SK-N-SH (cell line): ENCODE results near the gene NTRK3. TPM values are rescaled to one million over a fixed set of nuclear protein-coding genes. Genes with fewer than 3 reads are reported as not detected.

Experiments used
- CTCF ChIA-PET: fragments of 300-600, 350-600 bp; formaldehyde crosslinking; extraction: SDS; loops from one replicate; lab custom pipeline; 2021; lab: Yijun Ruan, JAX
- POLR2A ChIA-PET: fragments of 350-600 bp; sonication (Branson Sonifier 250); formaldehyde crosslinking; extraction: SDS; loops from one replicate; lab custom pipeline; 2020; ENCODE audit warnings: antibody characterized with exemption, inconsistent platforms; lab: Yijun Ruan, JAX
- DNase-seq: peaks from one replicate; pipeline ENCODE4 v3.0.0; 2012
- H2AFZ ChIP-seq: fragments of 200-600 bp; sonication (generic); 2 replicates; pipeline ENCODE4 v1.8.1; 2016; ENCODE audit warnings: antibody characterized with exemption, mild to moderate bottlenecking, low read depth
- H3F3A ChIP-seq: fragments of 200-600 bp; sonication (generic); replicated peaks from 2 replicates; pipeline ENCODE3; 2016; ENCODE audit warnings: antibody characterized with exemption, mild to moderate bottlenecking; ENCODE audit not compliant: insufficient read depth
- H3K27ac ChIP-seq, 2 experiments: fragments of 200-500 bp in 1 of 2; fragments of 200-600 bp in 1 of 2; sonication (Bioruptor generic) in 1 of 2; sonication (generic), shearing (Covaris generic) in 1 of 2; 2 replicates each; pipeline versions ENCODE4 v1.5.1 to v1.6.1; 2014 to 2016; ENCODE audit warnings: low read depth in 2 of 2, inconsistent platforms in 1 of 2, low read length in 1 of 2, mild to moderate bottlenecking in 1 of 2, mixed read lengths in 1 of 2
- H3K27me3 ChIP-seq: fragments of 200-600 bp; sonication (generic), shearing (Covaris generic); 2 replicates; pipeline ENCODE4 v1.6.1; 2016; ENCODE audit warnings: mixed run types; ENCODE audit not compliant: insufficient read depth
- H3K36me3 ChIP-seq, 2 experiments: fragments of 200-500 bp in 1 of 2; fragments of 200-600 bp in 1 of 2; sonication (Bioruptor generic) in 1 of 2; sonication (generic) in 1 of 2; replicated peaks in 1 of 2; 2 replicates each; pipeline versions ENCODE3 to v1.5.1; 2014 to 2016; ENCODE audit warnings: low read length in 1 of 2, mild to moderate bottlenecking in 1 of 2; ENCODE audit not compliant: insufficient read depth in 2 of 2, control insufficient read depth in 1 of 2
- H3K4me1 ChIP-seq, 2 experiments: fragments of 200-500 bp in 1 of 2; fragments of 200-600 bp in 1 of 2; sonication (Bioruptor generic) in 1 of 2; sonication (generic), shearing (Covaris generic) in 1 of 2; 2 replicates each; pipeline versions ENCODE4 v1.5.1 to v1.6.1; 2014 to 2016; ENCODE audit warnings: low read depth in 1 of 2, low read length in 1 of 2, mixed run types in 1 of 2; ENCODE audit not compliant: insufficient read depth in 2 of 2, control insufficient read depth in 1 of 2
- H3K4me2 ChIP-seq: fragments of 200-600 bp; sonication (generic), shearing (Covaris generic); 2 replicates; pipeline ENCODE4 v1.6.1; 2017; ENCODE audit warnings: mixed run types
- H3K4me3 ChIP-seq, 2 experiments: fragments of 200-500 bp in 1 of 2; fragments of 200-600 bp in 1 of 2; sonication (Bioruptor generic) in 1 of 2; sonication (generic), shearing (Covaris generic) in 1 of 2; 2 replicates each; pipeline versions ENCODE4 v1.5.1 to v1.8.1; 2014 to 2016; ENCODE audit warnings: low read depth in 2 of 2, inconsistent platforms in 1 of 2, low read length in 1 of 2, mild to moderate bottlenecking in 1 of 2, mixed read lengths in 1 of 2, moderate library complexity in 1 of 2
- H3K79me2 ChIP-seq: fragments of 200-600 bp; sonication (generic); 2 replicates; pipeline ENCODE4 v1.8.1; 2017; ENCODE audit warnings: mild to moderate bottlenecking; ENCODE audit not compliant: insufficient read depth
- H3K9ac ChIP-seq: fragments of 200-600 bp; sonication (generic); 2 replicates; pipeline ENCODE4 v1.6.1; 2017; ENCODE audit warnings: mixed run types
- H3K9me2 ChIP-seq: fragments of 200-600 bp; sonication (generic); 2 replicates; pipeline ENCODE4 v1.6.1; 2017; ENCODE audit warnings: mixed run types
- H3K9me3 ChIP-seq: fragments of 200-600 bp; sonication (generic); 2 replicates; pipeline ENCODE4 v1.6.1; 2017; ENCODE audit warnings: mixed run types, mild to moderate bottlenecking, moderate library complexity
- H4K20me1 ChIP-seq: fragments of 200-600 bp; sonication (generic); 2 replicates; pipeline ENCODE4 v1.6.1; 2017; ENCODE audit warnings: mild to moderate bottlenecking, mixed run types; ENCODE audit not compliant: insufficient read depth
- FOXJ3 ChIP-seq: sonication (generic); formaldehyde crosslinking; IDR thresholded peaks from 2 replicates; pipeline ENCODE4 v1.5.1; 2020; ENCODE audit warnings: mild to moderate bottlenecking, missing genetic modification reagents
- FOXM1 ChIP-seq: IDR thresholded peaks from 2 replicates; pipeline ENCODE4 v1.4.0; 2012; ENCODE audit warnings: low read depth, mild to moderate bottlenecking
- GABPA ChIP-seq: IDR thresholded peaks from 2 replicates; pipeline ENCODE4 v1.4.0; 2012; ENCODE audit warnings: low read depth, mild to moderate bottlenecking
- GATA2 ChIP-seq: sonication (generic); formaldehyde crosslinking; IDR thresholded peaks from 2 replicates; pipeline ENCODE4 v1.5.0; 2020; ENCODE audit warnings: mild to moderate bottlenecking, missing genetic modification reagents
- JUND ChIP-seq: IDR thresholded peaks from 2 replicates; pipeline ENCODE4 v1.4.0; 2012
- MEF2A ChIP-seq: IDR thresholded peaks from 2 replicates; pipeline ENCODE4 v1.4.0; 2012; ENCODE audit warnings: low read depth, borderline replicate concordance
- MXI1 ChIP-seq: IDR thresholded peaks from 2 replicates; pipeline ENCODE4 v1.6.1; 2012; ENCODE audit warnings: mild to moderate bottlenecking, low read depth, low read length, improper control_type of control experiment
- NRF1 ChIP-seq: IDR thresholded peaks from 2 replicates; pipeline ENCODE4 v1.6.1; 2012; ENCODE audit warnings: low read depth, mild to moderate bottlenecking, low read length
- RAD21 ChIP-seq: IDR thresholded peaks from 2 replicates; pipeline ENCODE4 v1.6.1; 2012; ENCODE audit warnings: mild to moderate bottlenecking, low read length
- RFX5 ChIP-seq: IDR thresholded peaks from 2 replicates; pipeline ENCODE4 v1.6.1; 2012; ENCODE audit warnings: mild to moderate bottlenecking, improper control_type of control experiment, low read length
- RXRA ChIP-seq: IDR thresholded peaks from 2 replicates; pipeline ENCODE4 v1.4.0; 2012; ENCODE audit warnings: low read depth, mild to moderate bottlenecking, borderline replicate concordance
- TEAD4 ChIP-seq: IDR thresholded peaks from 2 replicates; pipeline ENCODE4 v1.4.0; 2012; ENCODE audit warnings: mild to moderate bottlenecking, borderline replicate concordance; ENCODE audit not compliant: insufficient read depth
- YY1 ChIP-seq: IDR thresholded peaks from 2 replicates; pipeline ENCODE4 v1.4.0; 2012; ENCODE audit warnings: low read depth, mild to moderate bottlenecking
- ZBTB33 ChIP-seq: IDR thresholded peaks from 2 replicates; pipeline ENCODE4 v1.4.0; 2012; ENCODE audit warnings: low read depth, borderline replicate concordance
- WGBS: methylation state at CpG from one replicate; pipeline ENCODE4 v1.1.6; 2017; ENCODE audit warnings: low lambda C conversion rate; 5-methylcytosine and 5-hydroxymethylcytosine counted together
- polyA plus RNA-seq, 3 experiments: library from polyadenylated mRNA; depleted of rRNA; stranded (reverse); fragments of >200 nt; gene quantifications; 2 replicates each; pipeline ENCODE4 v1.2.3, GENCODE V29; 2012
- TF ChIP-seq, protein P1 (sequence below): fragments of 150-350 bp; IDR thresholded peaks from 2 replicates; pipeline ENCODE4 v1.6.1; 2016; ENCODE audit warnings: mild to moderate bottlenecking, low read depth, low read length
- TF ChIP-seq, protein P2 (sequence below): fragments of 150-350 bp; IDR thresholded peaks from 2 replicates; pipeline ENCODE4 v1.6.1; 2017; ENCODE audit warnings: antibody characterized with exemption, low read length, low read depth, borderline replicate concordance

Gene NTRK3
- polyA plus RNA-seq, 1 of the 3 experiments (the other 2 are of a cell fraction): 2.6 TPM

DNA sequence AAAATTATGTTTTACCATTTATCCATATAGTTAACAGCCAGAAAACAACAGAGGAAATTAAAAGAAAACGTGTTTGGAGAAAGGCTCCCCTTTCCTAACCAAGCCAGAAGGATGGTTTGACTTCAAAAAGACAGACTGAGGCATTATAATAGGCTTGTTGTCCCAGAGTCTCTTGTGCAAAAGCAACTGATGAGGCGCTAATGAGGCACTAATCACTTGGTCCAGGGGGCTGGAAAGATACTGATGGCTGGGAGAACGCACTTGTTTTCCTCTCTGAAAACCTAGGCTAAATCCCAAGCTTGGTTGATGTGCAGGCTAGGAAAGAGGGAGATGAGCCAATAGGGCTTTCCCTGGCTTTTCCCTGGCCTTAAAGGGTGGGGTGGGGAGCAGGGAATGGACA, 389.6 kb downstream of the NTRK3 start:
- TF ChIP-seq, protein P1, sequence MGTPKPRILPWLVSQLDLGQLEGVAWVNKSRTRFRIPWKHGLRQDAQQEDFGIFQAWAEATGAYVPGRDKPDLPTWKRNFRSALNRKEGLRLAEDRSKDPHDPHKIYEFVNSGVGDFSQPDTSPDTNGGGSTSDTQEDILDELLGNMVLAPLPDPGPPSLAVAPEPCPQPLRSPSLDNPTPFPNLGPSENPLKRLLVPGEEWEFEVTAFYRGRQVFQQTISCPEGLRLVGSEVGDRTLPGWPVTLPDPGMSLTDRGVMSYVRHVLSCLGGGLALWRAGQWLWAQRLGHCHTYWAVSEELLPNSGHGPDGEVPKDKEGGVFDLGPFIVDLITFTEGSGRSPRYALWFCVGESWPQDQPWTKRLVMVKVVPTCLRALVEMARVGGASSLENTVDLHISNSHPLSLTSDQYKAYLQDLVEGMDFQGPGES: no peak
- no peak for TF ChIP-seq MEF2A
- TF ChIP-seq RXRA: no peak
- TF ChIP-seq MXI1: no peak
- TF ChIP-seq FOXJ3 (CRISPR knock-in tag): no peak
- TF ChIP-seq RAD21: no peak
- TF ChIP-seq, protein P2, sequence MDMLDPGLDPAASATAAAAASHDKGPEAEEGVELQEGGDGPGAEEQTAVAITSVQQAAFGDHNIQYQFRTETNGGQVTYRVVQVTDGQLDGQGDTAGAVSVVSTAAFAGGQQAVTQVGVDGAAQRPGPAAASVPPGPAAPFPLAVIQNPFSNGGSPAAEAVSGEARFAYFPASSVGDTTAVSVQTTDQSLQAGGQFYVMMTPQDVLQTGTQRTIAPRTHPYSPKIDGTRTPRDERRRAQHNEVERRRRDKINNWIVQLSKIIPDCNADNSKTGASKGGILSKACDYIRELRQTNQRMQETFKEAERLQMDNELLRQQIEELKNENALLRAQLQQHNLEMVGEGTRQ: no peak
- TF ChIP-seq RFX5: no peak
- TF ChIP-seq GATA2 (CRISPR knock-in tag): no peak
- no peak for TF ChIP-seq GABPA
- no peak for TF ChIP-seq ZBTB33
- TF ChIP-seq TEAD4: no peak
- TF ChIP-seq YY1: no peak
- TF ChIP-seq FOXM1: no peak
- TF ChIP-seq NRF1: no peak
- no peak for TF ChIP-seq JUND
- 46% methylated on average over 3 of the region's 3 CpGs for WGBS

More for the DNA sequence above, 389.6 kb downstream of the NTRK3 start:
- H3K9me2 ChIP-seq: no peaks in the 10 kb centered on the region
- H3K36me3 ChIP-seq: no peaks in the 10 kb centered on the region
- H3K9ac ChIP-seq: no peak overlapping the region
- no peak overlapping the region for H3K27ac ChIP-seq
- peaks cover 0 to 9% of the 10 kb centered on the region in 2 experiments; a peak in 2 of 4 replicates for H3K4me1 ChIP-seq
- no peak overlapping the region for H2AFZ ChIP-seq
- no peaks in the 10 kb centered on the region for H4K20me1 ChIP-seq
- POLR2A ChIA-PET: no interaction called here
- H3K27me3 ChIP-seq: no peaks in the 10 kb centered on the region
- H3F3A ChIP-seq: peaks cover 16% of the 10 kb centered on the region
- DNase-seq: no peak
- CTCF ChIA-PET: interaction anchor here (1.6 kb wide), 1 partner anchor 57 kb away, joined by 5 read pairs; no protein-coding TSS in a partner anchor
- H3K4me2 ChIP-seq: no peak overlapping the region
- no peaks in the 10 kb centered on the region for H3K79me2 ChIP-seq
- no peaks in the 10 kb centered on the region for H3K9me3 ChIP-seq
- no peak overlapping the region for H3K4me3 ChIP-seq
